Endodermal cell (in vitro differentiated cells): ENCODE data around the gene FEZF2. TPM values are rescaled to one million over a fixed set of nuclear protein-coding genes. Genes with fewer than 3 reads are reported as not detected.
A peak's percentile ranks its signal among the peaks of the same experiment; 100 is the strongest.

Experiments used
- DNase-seq: peaks from one replicate; pipeline ENCODE4 v3.0.0-alpha.2; 2017
- H3K27ac ChIP-seq: 2 replicates; pipeline ENCODE4 v1.5.1; 2013; ENCODE audit warnings: mild to moderate bottlenecking, low read depth, low read length, moderate library complexity
- H3K27me3 ChIP-seq: 2 replicates; pipeline ENCODE4 v1.6.1; 2013; ENCODE audit warnings: mild to moderate bottlenecking, low read length, moderate library complexity; ENCODE audit not compliant: insufficient read depth, control insufficient read depth, poor library complexity, severe bottlenecking
- H3K36me3 ChIP-seq: 2 replicates; pipeline ENCODE4 v1.7.0; 2013; ENCODE audit warnings: mild to moderate bottlenecking, low read length, moderate library complexity; ENCODE audit not compliant: control insufficient read depth, insufficient read depth
- H3K4me1 ChIP-seq: one replicate; pipeline ENCODE4 v1.7.0; 2013; ENCODE audit warnings: low read length; ENCODE audit not compliant: control insufficient read depth, insufficient read depth
- H3K4me3 ChIP-seq: 2 replicates; pipeline ENCODE4 v1.5.1; 2013; ENCODE audit warnings: mild to moderate bottlenecking, low read length, moderate library complexity
- H3K9ac ChIP-seq: 2 replicates; pipeline ENCODE4 v1.6.1; 2013; ENCODE audit warnings: mild to moderate bottlenecking, low read length, moderate library complexity; ENCODE audit not compliant: poor library complexity, severe bottlenecking; ENCODE audit errors: extremely low read depth
- H3K9me3 ChIP-seq: 2 replicates; pipeline ENCODE4 v1.6.1; 2013; ENCODE audit warnings: mild to moderate bottlenecking, low read length, moderate library complexity; ENCODE audit not compliant: control insufficient read depth
- H3K27ac Mint-ChIP-seq: 2 replicates; pipeline ENCODE4 v1.8.0; 2020; ENCODE audit warnings: mixed read lengths
- H3K27me3 Mint-ChIP-seq: 2 replicates; pipeline ENCODE4 v1.8.0; 2021; ENCODE audit warnings: mild to moderate bottlenecking, mixed read lengths; ENCODE audit not compliant: insufficient read depth
- H3K36me3 Mint-ChIP-seq: 2 replicates; pipeline ENCODE4 v1.8.0; 2020; ENCODE audit warnings: low read depth, mixed read lengths
- H3K4me1 Mint-ChIP-seq: 2 replicates; pipeline ENCODE4 v1.8.0; 2020; ENCODE audit warnings: mixed read lengths
- H3K4me3 Mint-ChIP-seq: 2 replicates; pipeline ENCODE4 v1.8.0; 2020; ENCODE audit warnings: mild to moderate bottlenecking, moderate library complexity, mixed read lengths
- H3K9me3 Mint-ChIP-seq: 2 replicates; pipeline ENCODE4 v1.8.0; 2020; ENCODE audit warnings: mild to moderate bottlenecking, mixed read lengths
- CTCF ChIP-seq: fragments of 200-600 bp; sonication (generic); conservative IDR thresholded peaks from 2 replicates; pipeline ENCODE4 v1.5.0; 2021; ENCODE audit warnings: antibody characterized with exemption, mild to moderate bottlenecking
- WGBS, 2 experiments: methylation state at CpG; one replicate each; pipeline versions ENCODE4 v1.1.5 to v1.1.7; 2013; ENCODE audit warnings: missing lambda C conversion rate in 2 of 2, mixed read lengths in 1 of 2; ENCODE audit not compliant: insufficient coverage in 1 of 2, insufficient read length in 1 of 2; 5-methylcytosine and 5-hydroxymethylcytosine counted together
- total RNA-seq, 2 donors: library from RNA; stranded (reverse); fragmentation: NEBNext Ultra II Directional in 1 of 2; extraction: Animal tissue kit (Norgen Biotek cat#: 25700) in 1 of 2; gene quantifications; 2 replicates in 1 of 2; 3 replicates in 1 of 2; pipeline ENCODE4 v1.2.1, GENCODE V29; 2021

FEZF2 gene
- total RNA-seq, 2 donors from 2014 or later, result not detected

GRCh38 chr3:62368705-62369475 lies 4.5 kb downstream of the FEZF2 start:
- no peaks in the 10 kb centered on the region for H3K36me3 Mint-ChIP-seq
- Histone ChIP-seq H3K27ac (no peak overlapping the region), H3K27me3 (peaks cover 100% of the 10 kb centered on the region), H3K4me3 (peak overlapping the region; percentile 59), H3K4me1 (peaks cover 10% of the 10 kb centered on the region), H3K9ac (no peak overlapping the region), H3K36me3 (no peaks in the 10 kb centered on the region), H3K9me3 (no peaks in the 10 kb centered on the region)
- H3K4me1 Mint-ChIP-seq, result peaks cover 49% of the 10 kb centered on the region
- H3K27ac Mint-ChIP-seq, result no peak overlapping the region
- peak; percentile 87 for DNase-seq
- 1 to 3% methylated on average over 15 to 58 of the region's 58 CpGs for WGBS, 2 experiments
- no peaks in the 10 kb centered on the region for H3K9me3 Mint-ChIP-seq
- peaks cover 100% of the 10 kb centered on the region for H3K27me3 Mint-ChIP-seq
- peak overlapping the region; percentile 28 for H3K4me3 Mint-ChIP-seq
- peak; percentile 78 for TF ChIP-seq CTCF

- Histone ChIP-seq H3K27me3 (peaks cover 100% of the 10 kb centered on the region), H3K4me1 (peaks cover 9% of the 10 kb centered on the region), H3K9ac (no peak overlapping the region), H3K36me3 (no peaks in the 10 kb centered on the region), H3K27ac (no peak overlapping the region), H3K9me3 (no peaks in the 10 kb centered on the region), H3K4me3 (peak overlapping the region; percentile 11)
- peak overlapping the region; percentile 28 for H3K4me3 Mint-ChIP-seq
- peaks cover 49% of the 10 kb centered on the region for H3K4me1 Mint-ChIP-seq
- TF ChIP-seq CTCF, result no peak
- WGBS, 2 experiments, result 6 to 9% methylated on average over 16 to 19 of the region's 19 CpGs
- no peaks in the 10 kb centered on the region for H3K36me3 Mint-ChIP-seq
- no peaks in the 10 kb centered on the region for H3K9me3 Mint-ChIP-seq
- no peak for DNase-seq
- H3K27ac Mint-ChIP-seq, result no peak overlapping the region
- H3K27me3 Mint-ChIP-seq, result peaks cover 100% of the 10 kb centered on the region
Observed at GRCh38 chr3:62368290-62368704, 5.1 kb downstream of the FEZF2 start.

GRCh38 chr3:62367763-62368195 lies 5.6 kb downstream of the FEZF2 start:
- H3K9me3 Mint-ChIP-seq, result no peaks in the 10 kb centered on the region
- no peak for TF ChIP-seq CTCF
- 1 to 2% methylated on average over 15 to 25 of the region's 25 CpGs for WGBS, 2 experiments
- peaks cover 100% of the 10 kb centered on the region for H3K27me3 Mint-ChIP-seq
- Histone ChIP-seq H3K9me3 (no peaks in the 10 kb centered on the region), H3K4me1 (peaks cover 9% of the 10 kb centered on the region), H3K4me3 (peak overlapping the region; percentile 11), H3K27me3 (peaks cover 100% of the 10 kb centered on the region), H3K27ac (no peak overlapping the region), H3K9ac (no peak overlapping the region), H3K36me3 (no peaks in the 10 kb centered on the region)
- H3K4me1 Mint-ChIP-seq, result peaks cover 49% of the 10 kb centered on the region
- peak overlapping the region; percentile 28 for H3K4me3 Mint-ChIP-seq
- peak; percentile 65 for DNase-seq
- no peaks in the 10 kb centered on the region for H3K36me3 Mint-ChIP-seq
- no peak overlapping the region for H3K27ac Mint-ChIP-seq
